NCI-H146 treated with DMSO at 0.1 percent for 48 hours (cell line): ENCODE data around the gene SCFD2.
A peak's percentile ranks its signal among the peaks of the same experiment; 100 is the strongest.
"Not testable (repeated sequence)": the region's sequence is repeated elsewhere in the genome, so short reads cannot be mapped to it uniquely, and the experiment has no call there.

Experiments
- DNase-seq: peaks from one replicate; lab custom pipeline; 2025; ENCODE audit not compliant: unreplicated experiment; lab: John Stamatoyannopoulos, UW

SCFD2 gene

GRCh38 chr4:53346920-53347852, 18.7 kb downstream of the SCFD2 start:
- no peak for DNase-seq

GRCh38 chr4:53346392-53346791, 19.5 kb downstream of the SCFD2 start:
- DNase-seq = not testable (repeated sequence)

- not testable (repeated sequence) for DNase-seq
These were observed 25.7 kb downstream of the SCFD2 start for GRCh38 chr4:53340145-53340544.

- not testable (repeated sequence) for DNase-seq
These were observed 30.9 kb downstream of the SCFD2 start for GRCh38 chr4:53334916-53335315.

- no peak for DNase-seq
These were observed 39.3 kb downstream of the SCFD2 start for GRCh38 chr4:53326535-53326934.

GRCh38 chr4:53322696-53323095, 43.2 kb downstream of the SCFD2 start:
- DNase-seq = no peak

GRCh38 chr4:53321984-53322289, 43.9 kb downstream of the SCFD2 start:
- DNase-seq = no peak

GRCh38 chr4:53321151-53321983, 44.5 kb downstream of the SCFD2 start:
- peak; percentile 94 for DNase-seq

- no peak for DNase-seq
These were observed 50.6 kb downstream of the SCFD2 start for GRCh38 chr4:53315300-53315699.

- DNase-seq = no peak
These were observed 51.6 kb downstream of the SCFD2 start for GRCh38 chr4:53314252-53314651.

- no peak for DNase-seq
These were observed 52.4 kb downstream of the SCFD2 start for GRCh38 chr4:53313510-53313909.

- no peak for DNase-seq
These were observed 56.4 kb downstream of the SCFD2 start for GRCh38 chr4:53309321-53310040.

- DNase-seq = no peak
These were observed 57.8 kb downstream of the SCFD2 start for GRCh38 chr4:53307819-53308780.

- no peak for DNase-seq
These were observed 58.7 kb downstream of the SCFD2 start for GRCh38 chr4:53307210-53307609.

- DNase-seq = no peak
These were observed 59.1 kb downstream of the SCFD2 start for GRCh38 chr4:53306729-53307128.

- DNase-seq = not testable (repeated sequence)
These were observed 73.7 kb downstream of the SCFD2 start for GRCh38 chr4:53292209-53292608.

GRCh38 chr4:53281438-53281837, 84.4 kb downstream of the SCFD2 start:
- DNase-seq = no peak

GRCh38 chr4:53280846-53281245, 85.0 kb downstream of the SCFD2 start:
- DNase-seq = no peak

GRCh38 chr4:53274609-53275268, 91.1 kb downstream of the SCFD2 start:
- no peak for DNase-seq

GRCh38 chr4:53273726-53274125, 92.1 kb downstream of the SCFD2 start:
- DNase-seq = no peak
